ENCODE results near the gene TSPAN16.
A peak's percentile ranks its signal among the peaks of the same experiment; 100 is the strongest.

The TSPAN16 gene

GRCh38 chr19:11268783-11269267 lies 27.1 kb upstream of the TSPAN16 start:
- no peak for DNase-seq (ENCODE audit: low spot score)

DNA sequence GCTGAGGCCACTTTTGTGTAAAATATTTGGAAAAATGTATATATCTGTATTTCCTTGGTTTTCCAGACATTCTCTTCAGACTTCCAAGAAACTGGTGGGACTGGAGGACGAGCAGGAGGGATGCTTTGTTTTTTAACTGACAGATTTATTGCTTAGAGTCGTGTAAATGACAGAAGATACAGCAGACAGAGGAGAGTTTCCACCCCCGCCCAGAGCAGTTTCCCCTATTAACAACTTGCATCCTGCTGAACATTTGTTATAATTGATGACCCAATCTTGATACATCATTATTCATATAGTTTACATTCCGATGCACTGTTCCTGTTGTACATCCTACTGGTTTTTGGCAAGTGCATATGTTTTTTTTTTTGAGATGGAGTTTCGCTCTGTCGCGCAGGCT lies 26.6 kb upstream of the TSPAN16 start:
- no peak for DNase-seq (ENCODE audit: low spot score)

- no peak for DNase-seq (ENCODE audit: low spot score)
These were observed 22.7 kb upstream of the TSPAN16 start for GRCh38 chr19:11273296-11273695.

GRCh38 chr19:11273989-11274388 lies 22.0 kb upstream of the TSPAN16 start:
- no peak for DNase-seq (ENCODE audit: low spot score)

GRCh38 chr19:11274533-11275086 lies 21.4 kb upstream of the TSPAN16 start:
- DNase-seq (ENCODE audit: low spot score) = no peak

DNA sequence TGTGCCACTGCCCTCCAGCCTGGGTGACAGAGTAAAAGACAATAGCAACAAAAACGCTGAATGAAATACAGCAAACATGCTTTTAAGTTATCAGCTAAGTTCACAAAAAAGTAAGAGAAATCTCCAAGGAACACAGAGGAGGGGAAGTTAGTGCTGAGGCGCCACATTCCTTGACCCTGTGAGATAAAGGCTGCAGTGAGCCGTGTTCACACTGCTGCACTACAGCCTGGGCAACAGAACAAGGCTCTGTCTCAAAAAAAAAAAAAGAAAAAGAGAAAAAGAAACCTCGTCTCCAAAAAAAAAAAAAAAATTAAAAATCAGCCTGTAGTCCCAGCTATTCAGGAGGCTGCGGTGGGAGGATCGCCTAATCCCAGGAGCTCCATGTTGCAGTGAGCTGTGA lies 17.3 kb upstream of the TSPAN16 start:
- no peak for DNase-seq (ENCODE audit: low spot score)

DNA sequence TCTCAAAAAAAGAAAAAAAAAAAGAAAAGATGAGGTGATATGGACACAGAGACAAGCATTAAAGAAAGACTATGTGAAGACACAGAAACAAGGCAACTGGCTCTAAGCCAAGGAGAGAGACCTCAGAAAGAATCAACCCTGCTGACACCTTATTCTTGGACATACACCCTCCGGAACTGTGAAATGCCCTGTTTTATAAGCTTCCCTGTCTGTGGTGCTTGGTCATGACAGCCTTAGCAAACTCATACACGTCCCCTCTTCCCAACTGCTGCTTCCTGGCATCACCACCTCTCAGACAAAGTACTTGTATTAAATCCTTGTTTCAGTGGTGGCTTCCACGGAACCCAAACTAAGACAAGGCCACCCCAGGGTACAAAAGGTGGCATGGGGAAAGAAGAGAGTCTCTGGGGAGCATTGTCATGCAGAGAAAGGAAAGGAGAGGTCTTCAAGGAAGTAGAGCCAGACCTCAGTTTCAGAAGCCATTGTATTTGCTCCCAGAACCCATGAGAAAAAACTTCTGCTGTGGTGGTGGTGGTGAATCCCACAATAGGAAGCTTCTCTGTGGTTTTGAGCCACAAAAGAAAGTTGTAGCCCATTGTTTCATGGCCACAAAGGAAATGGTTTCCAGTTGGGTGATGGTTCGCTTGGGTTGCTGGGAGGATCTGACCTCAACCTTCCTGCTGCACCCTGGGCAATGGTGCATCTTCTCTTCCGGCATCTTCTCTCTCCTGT lies 16.3 kb upstream of the TSPAN16 start:
- peak; percentile 52 for DNase-seq (ENCODE audit: low spot score)

DNA sequence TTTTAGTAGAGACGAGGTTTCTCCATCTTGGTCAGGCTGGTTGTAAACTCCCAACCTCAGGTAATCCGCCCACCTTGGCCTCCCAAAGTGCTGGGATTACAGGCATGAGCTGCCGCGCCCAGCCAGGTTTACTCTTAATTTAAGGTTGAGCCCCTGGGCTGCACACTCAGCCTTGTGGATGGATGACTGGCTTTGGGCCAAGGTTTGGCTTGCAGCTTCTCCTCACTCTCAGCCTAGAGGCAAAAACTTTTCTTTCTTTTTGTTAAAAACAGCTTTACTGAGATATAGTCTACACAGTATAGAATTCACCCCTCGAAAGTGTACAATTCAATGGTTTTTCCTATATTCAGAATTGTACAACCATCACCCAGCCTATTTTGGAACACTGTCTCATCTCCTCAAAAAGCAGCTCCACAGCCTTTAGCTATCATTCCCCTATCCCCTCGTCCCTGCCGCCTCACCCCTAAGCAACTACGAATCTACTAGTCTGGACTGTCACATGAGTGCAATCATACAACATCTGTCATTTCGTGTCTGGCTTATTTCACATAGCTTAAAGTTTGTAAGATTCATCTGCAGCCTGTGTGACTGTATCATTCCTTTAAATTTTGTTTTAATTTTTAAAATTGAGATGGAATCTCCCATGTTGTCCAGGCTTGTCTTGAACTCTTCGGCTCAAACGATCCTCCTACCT lies 14.5 kb upstream of the TSPAN16 start:
- DNase-seq (ENCODE audit: low spot score) = no peak

DNA sequence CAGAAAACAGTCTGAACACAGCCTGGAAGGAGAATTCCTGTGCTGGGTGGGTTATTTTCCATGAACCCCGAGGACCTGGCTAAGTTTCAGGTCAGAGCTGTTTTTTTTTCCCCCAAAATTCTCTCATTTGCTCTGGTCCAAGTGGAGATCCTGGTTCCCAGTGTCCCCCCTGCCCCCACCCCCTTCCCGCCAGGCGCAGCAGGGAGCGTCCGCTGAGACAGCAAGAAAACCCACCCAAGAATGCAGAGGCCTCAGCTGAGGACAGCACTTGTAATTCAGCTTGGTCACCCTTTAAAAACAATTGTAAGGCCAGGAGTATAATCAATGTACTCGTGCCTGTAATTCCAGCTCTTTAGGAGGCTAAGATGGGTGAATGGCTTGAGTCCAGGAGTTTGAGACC lies 11.4 kb upstream of the TSPAN16 start:
- no peak for DNase-seq (ENCODE audit: low spot score)

- DNase-seq (ENCODE audit: low spot score) = no peak
These were observed 9.5 kb upstream of the TSPAN16 start for GRCh38 chr19:11286312-11286974.

DNA sequence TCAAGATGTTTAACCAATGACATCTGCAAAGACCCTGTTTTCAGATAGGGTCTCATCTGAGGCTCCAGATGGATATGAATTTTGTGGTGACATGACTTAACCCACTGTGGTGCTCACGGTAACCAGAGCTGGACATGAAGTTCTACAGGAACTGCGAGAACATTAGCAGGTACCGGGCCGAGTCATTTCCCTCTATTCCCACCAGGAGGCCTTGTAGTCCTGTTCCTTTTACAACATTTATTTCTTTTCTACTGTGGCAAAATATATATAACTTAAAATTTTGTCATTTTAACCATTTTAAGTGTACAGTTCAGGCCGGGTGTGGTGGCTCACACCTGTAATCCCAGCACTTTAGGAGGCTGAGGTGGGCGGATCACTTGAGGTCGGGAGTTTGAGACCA lies 7.6 kb upstream of the TSPAN16 start:
- DNase-seq (ENCODE audit: low spot score) = no peak

- no peak for DNase-seq (ENCODE audit: low spot score)
These were observed 5.7 kb upstream of the TSPAN16 start for GRCh38 chr19:11290256-11290655.

DNA sequence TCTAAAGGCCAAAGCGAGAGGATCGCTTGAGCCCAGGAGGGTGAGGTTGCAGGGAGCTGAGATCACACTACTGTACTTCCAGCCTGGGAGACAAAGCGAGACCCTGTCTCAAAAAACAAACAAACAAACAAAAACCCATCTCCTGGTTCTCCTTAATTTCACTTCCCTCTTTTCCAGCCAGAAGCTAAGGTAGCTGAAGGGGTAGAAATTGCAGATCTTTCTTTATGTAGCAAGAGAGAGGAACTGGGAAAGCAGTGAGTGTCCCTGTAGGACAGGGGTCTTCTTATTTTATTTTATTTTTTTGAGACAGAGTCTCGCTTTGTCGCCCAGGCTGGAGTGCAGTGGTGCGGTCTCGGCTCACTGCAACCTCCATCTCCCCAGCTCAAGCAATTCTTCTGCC lies 4.5 kb upstream of the TSPAN16 start:
- no peak for DNase-seq (ENCODE audit: low spot score)

GRCh38 chr19:11291991-11292390 lies 4.0 kb upstream of the TSPAN16 start:
- no peak for DNase-seq (ENCODE audit: low spot score)

DNA sequence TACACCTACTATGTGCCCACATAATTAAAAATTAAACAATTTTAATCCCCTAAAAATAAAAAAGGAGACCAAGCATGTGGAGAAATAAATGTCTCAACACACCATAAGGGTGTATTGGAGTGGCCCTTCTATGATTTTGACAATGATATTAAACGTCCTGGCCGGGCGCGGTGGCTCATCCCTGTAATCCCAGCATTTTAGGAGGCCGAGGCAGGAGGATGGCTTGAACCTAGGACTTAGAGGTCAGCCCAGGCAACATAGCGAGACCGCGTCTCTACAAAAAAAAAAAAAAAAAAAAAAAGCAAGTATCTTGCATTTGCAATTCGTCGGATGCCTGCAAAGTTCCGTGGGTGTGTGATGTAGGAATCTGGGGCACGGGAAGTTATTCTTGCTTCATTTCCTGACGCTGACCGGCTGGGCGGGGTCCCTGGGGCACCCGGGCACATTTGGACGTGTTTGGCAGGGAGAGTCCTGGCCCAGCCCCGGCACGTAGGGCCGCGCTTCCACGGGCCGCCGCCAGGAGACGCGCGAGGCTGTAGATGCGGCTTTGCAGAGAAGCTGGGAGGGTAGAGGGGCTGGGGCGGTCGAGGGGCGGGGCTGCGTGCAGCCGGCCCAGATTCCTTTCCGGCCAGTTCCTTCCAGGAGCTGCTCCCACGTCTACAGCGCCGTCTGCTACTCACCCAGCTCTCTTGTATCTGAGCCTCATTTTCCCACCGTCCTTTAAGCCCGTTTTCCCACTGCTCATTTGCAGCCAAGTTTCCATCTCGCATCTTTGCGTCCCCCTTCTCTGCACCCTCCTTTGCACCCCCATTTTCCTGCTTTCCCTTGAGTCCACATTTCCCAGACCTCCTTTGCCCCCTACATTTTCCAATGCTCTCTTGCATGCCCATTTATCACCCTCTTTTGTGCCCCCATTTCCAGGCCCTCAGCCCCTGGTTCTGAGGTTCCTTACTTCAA lies 2.2 kb upstream of the TSPAN16 start:
- peak; percentile 74 for DNase-seq (ENCODE audit: low spot score)

DNA sequence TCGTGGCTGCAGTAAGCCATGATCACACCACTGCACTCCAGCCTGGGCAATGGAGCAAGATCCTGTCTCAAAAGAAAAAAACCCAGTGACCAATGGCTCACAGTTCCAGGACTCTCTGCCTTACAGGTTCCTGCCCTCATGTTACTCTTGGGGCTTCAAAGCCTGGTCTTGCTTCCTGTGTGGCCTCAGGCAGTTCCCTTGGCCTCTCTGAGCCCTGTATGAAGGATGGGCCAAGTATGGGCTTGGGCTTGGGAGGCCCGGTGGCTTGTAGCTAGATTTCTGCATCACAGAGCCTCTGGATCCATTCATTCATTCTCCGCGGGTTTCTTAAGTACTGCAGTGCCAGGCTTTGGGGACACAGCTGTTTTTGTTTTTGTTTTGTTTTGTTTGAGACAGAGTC lies 780 bp upstream of the TSPAN16 start:
- no peak for DNase-seq (ENCODE audit: low spot score)

GRCh38 chr19:11296264-11296663 lies 304 bp downstream of the TSPAN16 start:
- no peak for DNase-seq (ENCODE audit: low spot score)

DNA sequence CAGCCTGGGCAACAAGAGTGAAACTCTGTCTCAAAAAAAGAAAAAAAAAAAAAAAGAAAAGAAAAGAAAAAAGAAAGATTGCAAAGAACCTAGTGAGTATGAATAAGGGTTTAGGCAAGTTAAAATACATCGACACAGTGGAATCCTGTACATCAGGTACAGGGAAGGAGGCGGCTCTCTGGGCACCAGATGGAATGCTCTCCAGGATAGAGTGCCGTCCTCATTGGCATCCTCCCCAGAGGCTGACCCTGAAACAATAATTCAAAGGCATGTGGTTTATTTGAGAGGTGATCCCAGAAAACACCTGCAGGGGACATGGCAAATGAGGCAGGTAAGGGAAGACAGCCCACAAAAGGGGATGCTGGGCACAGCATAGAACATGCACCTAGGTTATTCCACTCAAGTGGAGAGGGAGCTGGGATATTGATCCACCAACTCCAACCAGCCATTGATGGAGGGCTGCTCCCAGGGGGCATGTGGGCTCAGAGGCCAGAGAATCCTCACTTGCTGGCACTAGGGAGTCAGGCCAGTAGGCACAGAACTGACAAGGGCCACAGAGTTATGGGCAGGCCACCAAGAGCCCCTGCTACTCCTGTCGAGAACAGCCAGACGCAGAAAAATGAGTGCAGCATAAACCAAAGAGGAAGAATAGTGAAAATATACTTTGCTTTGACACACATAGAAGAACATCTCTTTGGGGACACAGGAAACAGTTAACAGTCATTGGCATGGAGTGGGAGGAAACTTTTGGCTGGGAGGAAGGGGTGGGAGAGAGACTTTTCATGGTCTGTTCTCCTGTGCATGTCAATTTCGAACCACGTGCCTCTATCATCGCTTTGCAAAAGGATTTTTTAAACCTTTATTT lies 4.2 kb downstream of the TSPAN16 start:
- DNase-seq (ENCODE audit: low spot score) = no peak

- DNase-seq (ENCODE audit: low spot score) = no peak
These were observed 4.8 kb downstream of the TSPAN16 start for GRCh38 chr19:11300811-11301120.

DNA sequence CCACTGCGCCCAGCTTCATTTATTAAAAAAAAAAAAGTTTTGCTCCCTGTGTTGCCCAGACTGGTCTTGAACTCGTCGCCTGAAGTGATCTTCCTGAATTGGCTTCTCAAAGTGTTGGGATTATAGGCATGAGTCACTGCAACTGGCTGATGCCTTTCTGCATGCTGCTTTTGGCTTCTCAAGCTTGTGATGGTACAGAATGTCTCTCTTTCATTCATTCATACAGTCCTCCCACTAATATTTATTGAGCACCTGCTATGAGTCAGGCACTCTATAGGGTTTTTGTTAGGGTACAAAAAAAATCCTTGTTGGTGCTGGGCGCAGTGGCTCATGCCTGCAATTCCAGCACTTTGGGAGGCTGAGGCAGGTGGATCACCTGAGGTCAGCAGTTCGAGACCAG lies 9.0 kb downstream of the TSPAN16 start:
- no peak for DNase-seq (ENCODE audit: low spot score)

- no peak for DNase-seq (ENCODE audit: low spot score)
These were observed 10.4 kb downstream of the TSPAN16 start for GRCh38 chr19:11306337-11306736.
